Activated B cell treated with CpG ODN at 0.5 μM for 24 hours (primary cell): ENCODE measurements around the gene SCAMP1. TPM values are rescaled to one million over a fixed set of nuclear protein-coding genes. Genes with fewer than 3 reads are reported as not detected.
A peak's percentile ranks its signal among the peaks of the same experiment; 100 is the strongest.

Experiments
- ATAC-seq: fragments of 200-7000 bp; cut with Tn5 transposase; one replicate; pipeline ENCODE4 v1.10.0; 2021; ENCODE audit warnings: low read depth, mild to moderate bottlenecking, moderate library complexity
- CTCF ChIA-PET: fragments of 350-600 bp; sonication (Branson Sonifier 250); formaldehyde crosslinking; loops from one replicate; lab custom pipeline; 2021; ENCODE audit warnings: antibody characterized with exemption; lab: Charles Lee
- POLR2A ChIA-PET: fragments of 350-600 bp; sonication (Branson Sonifier 250); formaldehyde crosslinking; loops from one replicate; lab custom pipeline; 2021; ENCODE audit warnings: antibody characterized with exemption; lab: Charles Lee
- DNase-seq: peaks from one replicate; pipeline ENCODE4 v3.0.0; 2022
- H3K27ac Mint-ChIP-seq: one replicate; pipeline ENCODE4 v1.8.0; 2020; ENCODE audit warnings: mixed read lengths
- H3K27me3 Mint-ChIP-seq: one replicate; pipeline ENCODE4 v1.8.0; 2021; ENCODE audit warnings: mixed read lengths
- H3K36me3 Mint-ChIP-seq: one replicate; pipeline ENCODE4 v1.8.0; 2021; ENCODE audit warnings: low read depth, mixed read lengths
- H3K4me1 Mint-ChIP-seq: one replicate; pipeline ENCODE4 v1.8.0; 2021; ENCODE audit warnings: mixed read lengths
- H3K4me3 Mint-ChIP-seq: one replicate; pipeline ENCODE4 v1.8.0; 2020; ENCODE audit warnings: mild to moderate bottlenecking, mixed read lengths
- H3K9me3 Mint-ChIP-seq: one replicate; pipeline ENCODE4 v1.8.0; 2020; ENCODE audit warnings: mixed read lengths
- intact Hi-C: fragments of 100-400 bp; cut with micrococcal nuclease; formaldehyde crosslinking; loops from one replicate; pipeline ENCODE4 v1.15.1; 2024
- total RNA-seq: library from RNA; stranded (reverse); gene quantifications from 2 replicates; pipeline ENCODE4 v1.2.3, GENCODE V29; 2022
- TF ChIP-seq, protein P1 (sequence below): fragments of 200-600 bp; IDR thresholded peaks from one replicate; pipeline ENCODE4 v1.8.0; 2022; ENCODE audit warnings: antibody characterized with exemption, mild to moderate bottlenecking

SCAMP1 gene
- total RNA-seq, 1 donor from 2014 or later = 9.6 TPM

DNA sequence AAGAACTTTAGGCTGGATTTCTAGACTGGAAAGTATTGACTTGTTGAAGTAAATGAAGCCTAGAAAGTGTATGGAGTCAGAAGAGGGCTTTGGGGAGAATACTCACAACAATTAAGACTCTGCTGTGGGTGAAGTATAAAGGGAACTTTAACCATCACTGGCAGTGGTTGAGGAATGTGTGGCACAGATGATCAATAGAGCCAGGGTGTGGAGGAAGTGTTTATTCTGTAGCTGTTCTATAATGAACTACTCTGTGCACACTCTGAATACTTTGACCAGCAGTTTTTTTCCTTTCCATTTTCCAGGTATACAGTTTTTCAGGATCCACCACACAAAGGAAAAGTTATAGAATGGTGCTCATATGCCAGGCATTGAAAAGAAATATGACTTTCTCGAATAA is 106.7 kb downstream of the SCAMP1 start:
- ATAC-seq (no peak), DNase-seq (no peak)
- H3K36me3 Mint-ChIP-seq = peaks cover 30% of the 10 kb centered on the region
- no peak overlapping the region for H3K4me3 Mint-ChIP-seq
- H3K4me1 Mint-ChIP-seq = peaks cover 3% of the 10 kb centered on the region
- no peaks in the 10 kb centered on the region for H3K27me3 Mint-ChIP-seq
- ChIA-PET POLR2A (no interaction called here), CTCF (interaction anchor here (0.8 to 6.8 kb wide), 11 partner anchors 16 to 666 kb away, joined by 3 to 61 read pairs (median 5); no protein-coding TSS in a partner anchor)
- intact Hi-C loops = loop anchor here (1.0 to 10.0 kb wide), 10 partner anchors 66 to 998 kb away; partner anchors contain the start of gene LHFPL2
- no peaks in the 10 kb centered on the region for H3K9me3 Mint-ChIP-seq
- H3K27ac Mint-ChIP-seq = no peak overlapping the region
- TF ChIP-seq, protein P1, sequence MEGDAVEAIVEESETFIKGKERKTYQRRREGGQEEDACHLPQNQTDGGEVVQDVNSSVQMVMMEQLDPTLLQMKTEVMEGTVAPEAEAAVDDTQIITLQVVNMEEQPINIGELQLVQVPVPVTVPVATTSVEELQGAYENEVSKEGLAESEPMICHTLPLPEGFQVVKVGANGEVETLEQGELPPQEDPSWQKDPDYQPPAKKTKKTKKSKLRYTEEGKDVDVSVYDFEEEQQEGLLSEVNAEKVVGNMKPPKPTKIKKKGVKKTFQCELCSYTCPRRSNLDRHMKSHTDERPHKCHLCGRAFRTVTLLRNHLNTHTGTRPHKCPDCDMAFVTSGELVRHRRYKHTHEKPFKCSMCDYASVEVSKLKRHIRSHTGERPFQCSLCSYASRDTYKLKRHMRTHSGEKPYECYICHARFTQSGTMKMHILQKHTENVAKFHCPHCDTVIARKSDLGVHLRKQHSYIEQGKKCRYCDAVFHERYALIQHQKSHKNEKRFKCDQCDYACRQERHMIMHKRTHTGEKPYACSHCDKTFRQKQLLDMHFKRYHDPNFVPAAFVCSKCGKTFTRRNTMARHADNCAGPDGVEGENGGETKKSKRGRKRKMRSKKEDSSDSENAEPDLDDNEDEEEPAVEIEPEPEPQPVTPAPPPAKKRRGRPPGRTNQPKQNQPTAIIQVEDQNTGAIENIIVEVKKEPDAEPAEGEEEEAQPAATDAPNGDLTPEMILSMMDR = no peak

DNA sequence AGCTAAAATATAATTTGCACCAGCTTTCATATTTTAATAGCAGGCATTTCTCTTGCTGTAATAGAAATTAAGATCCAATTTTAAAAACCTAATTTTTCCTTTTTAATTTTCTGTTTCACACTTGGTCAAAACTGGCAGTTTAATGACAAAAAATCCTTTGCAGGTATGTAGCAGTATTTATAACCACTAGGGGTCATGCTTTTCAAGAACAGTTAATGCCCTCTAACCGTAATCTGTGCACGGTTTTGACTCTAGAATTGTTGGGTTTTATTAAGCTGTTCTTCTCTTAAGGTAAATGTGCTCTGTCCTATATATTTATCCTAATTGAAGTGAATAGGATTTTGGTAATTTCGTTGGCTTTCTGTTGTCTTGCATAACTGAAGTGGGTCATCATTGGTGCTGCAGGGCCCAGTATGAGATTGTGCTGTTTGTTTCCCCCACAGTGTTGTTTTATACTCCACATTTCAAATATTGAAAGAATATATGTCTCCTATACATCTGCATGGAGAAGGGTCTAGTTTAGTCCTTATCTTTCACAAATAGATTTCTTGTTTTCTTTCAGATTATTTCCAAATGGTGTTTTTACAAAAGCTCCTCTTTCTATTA is 107.4 kb downstream of the SCAMP1 start:
- no peak overlapping the region for H3K27ac Mint-ChIP-seq
- no peaks in the 10 kb centered on the region for H3K27me3 Mint-ChIP-seq
- peak; percentile 49 for ATAC-seq
- intact Hi-C loops = loop anchor here (1.0 to 10.0 kb wide), 10 partner anchors 65 to 997 kb away; partner anchors contain the start of gene LHFPL2
- POLR2A ChIA-PET = interaction anchor here (0.6 kb wide), 3 partner anchors 16 to 666 kb away, joined by 3 to 10 read pairs (median 3); no protein-coding TSS in a partner anchor
- no peak for DNase-seq
- H3K9me3 Mint-ChIP-seq = no peaks in the 10 kb centered on the region
- CTCF ChIA-PET = interaction anchor here (0.6 to 6.8 kb wide), 22 partner anchors 16 to 665 kb away, joined by 3 to 61 read pairs (median 4); no protein-coding TSS in a partner anchor
- H3K36me3 Mint-ChIP-seq = peaks cover 30% of the 10 kb centered on the region
- TF ChIP-seq, protein P1 = peak; percentile 32
- H3K4me3 Mint-ChIP-seq = no peak overlapping the region
- peaks cover 3% of the 10 kb centered on the region for H3K4me1 Mint-ChIP-seq

DNA sequence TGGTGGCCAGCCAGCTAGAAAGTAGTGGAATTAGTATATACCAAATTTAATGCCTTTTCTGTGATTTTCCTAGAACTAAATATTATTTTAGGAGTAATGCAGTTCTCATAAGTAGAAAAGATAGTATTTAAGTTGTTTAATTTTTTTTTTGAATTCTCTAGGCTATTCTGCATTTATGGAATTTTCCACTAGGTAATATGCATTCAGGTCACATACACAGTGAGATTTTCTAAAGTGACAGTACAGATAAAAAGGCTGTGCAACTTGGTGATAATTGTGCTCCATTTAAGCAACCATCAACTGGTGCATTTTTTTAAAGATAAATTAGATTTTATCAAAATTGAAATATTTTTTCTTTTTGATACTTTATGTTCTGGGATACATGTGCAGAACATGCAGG is 111.5 kb downstream of the SCAMP1 start:
- no peaks in the 10 kb centered on the region for H3K9me3 Mint-ChIP-seq
- TF ChIP-seq, protein P1 = no peak
- ATAC-seq (no peak), DNase-seq (no peak)
- peaks cover 3% of the 10 kb centered on the region for H3K4me1 Mint-ChIP-seq
- no peak overlapping the region for H3K27ac Mint-ChIP-seq
- intact Hi-C loops = no loop called here
- H3K36me3 Mint-ChIP-seq = peaks cover 3% of the 10 kb centered on the region
- H3K27me3 Mint-ChIP-seq = no peaks in the 10 kb centered on the region
- POLR2A ChIA-PET = interaction anchor here (0.7 kb wide), 2 partner anchors 36 to 513 kb away, joined by 3 read pairs; no protein-coding TSS in a partner anchor
- CTCF ChIA-PET = interaction anchor here (0.7 to 1.4 kb wide), 2 partner anchors 59 to 495 kb away, joined by 3 to 4 read pairs; no protein-coding TSS in a partner anchor
- H3K4me3 Mint-ChIP-seq = no peak overlapping the region

DNA sequence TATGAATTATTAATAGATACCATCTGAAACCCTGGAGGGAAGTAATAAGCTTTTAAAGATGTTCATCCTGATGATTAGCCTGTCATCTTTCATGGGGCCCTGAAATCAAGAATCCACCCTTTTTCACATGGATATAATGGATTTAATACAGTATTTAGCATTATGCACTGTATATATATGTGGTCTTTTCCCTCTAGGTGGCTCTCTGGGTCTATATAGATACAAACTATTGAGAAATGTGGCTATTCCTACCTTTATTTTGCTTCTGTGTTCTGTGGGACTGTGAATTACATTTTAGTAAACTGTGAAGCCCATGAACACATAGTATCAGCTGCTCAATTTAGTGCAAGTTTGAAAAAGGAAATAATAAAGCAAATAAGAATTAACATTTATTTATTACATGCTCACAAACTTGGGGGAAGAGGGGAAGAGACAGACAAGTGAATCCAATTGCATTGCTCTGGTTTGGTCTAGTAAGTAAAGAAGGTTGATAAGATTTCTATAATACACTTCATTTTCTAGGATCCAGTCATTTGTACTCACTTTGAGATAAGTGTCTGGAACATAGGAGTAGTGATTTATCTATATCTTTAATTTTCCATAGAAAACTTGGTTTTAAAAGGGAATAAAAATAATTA is 112.2 kb downstream of the SCAMP1 start:
- no peak overlapping the region for H3K27ac Mint-ChIP-seq
- no peaks in the 10 kb centered on the region for H3K27me3 Mint-ChIP-seq
- peaks cover 3% of the 10 kb centered on the region for H3K36me3 Mint-ChIP-seq
- peaks cover 3% of the 10 kb centered on the region for H3K4me1 Mint-ChIP-seq
- DNase-seq = no peak
- POLR2A ChIA-PET = no interaction called here
- no peak overlapping the region for H3K4me3 Mint-ChIP-seq
- ATAC-seq = no peak
- intact Hi-C loops = no loop called here
- no peaks in the 10 kb centered on the region for H3K9me3 Mint-ChIP-seq
- TF ChIP-seq, protein P1 = no peak
- CTCF ChIA-PET = interaction anchor here (1.4 kb wide), 1 partner anchor 494 kb away, joined by 3 read pairs; no protein-coding TSS in a partner anchor

DNA sequence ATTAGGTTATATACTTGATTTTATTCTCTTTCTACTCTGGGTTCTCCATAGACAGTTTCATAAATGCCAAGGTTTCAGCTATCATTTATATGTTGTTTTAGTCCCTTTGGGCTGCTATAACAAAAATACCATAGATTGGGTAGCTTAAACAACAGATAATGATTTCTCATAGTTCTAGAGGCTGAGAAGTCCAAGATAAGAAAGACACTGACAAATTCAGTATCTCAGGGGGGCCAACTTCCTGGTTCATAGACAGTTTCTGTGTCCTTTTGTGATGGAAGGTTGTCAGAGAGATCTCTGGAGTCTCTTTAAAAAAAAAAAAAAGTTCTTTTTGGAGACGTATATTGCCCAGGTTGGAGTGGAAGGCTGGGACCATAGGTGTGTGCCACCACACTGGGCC is 113.3 kb downstream of the SCAMP1 start:
- POLR2A ChIA-PET = no interaction called here

More for the DNA sequence above, 113.3 kb downstream of the SCAMP1 start:
- no peak overlapping the region for H3K4me3 Mint-ChIP-seq
- intact Hi-C loops = no loop called here
- H3K27ac Mint-ChIP-seq = no peak overlapping the region
- CTCF ChIA-PET = interaction anchor here (1.2 kb wide), 2 partner anchors 547 to 659 kb away, joined by 3 read pairs; no protein-coding TSS in a partner anchor
- ATAC-seq (no peak), DNase-seq (no peak)
- H3K36me3 Mint-ChIP-seq = peaks cover 3% of the 10 kb centered on the region
- TF ChIP-seq, protein P1 = no peak
- H3K9me3 Mint-ChIP-seq = no peaks in the 10 kb centered on the region
- no peaks in the 10 kb centered on the region for H3K4me1 Mint-ChIP-seq
- H3K27me3 Mint-ChIP-seq = no peaks in the 10 kb centered on the region
